Stomach smooth muscle (tissue), 2 donors: Measurements from ENCODE around the gene KLHDC10.
"Not testable (repeated sequence)": the region's sequence is repeated elsewhere in the genome, so short reads cannot be mapped to it uniquely, and the experiment has no call there.

Experiments
- H3K27ac ChIP-seq: one replicate; pipeline ENCODE4 v1.7.0; 2013; ENCODE audit warnings: mild to moderate bottlenecking, low read length, inconsistent platforms
- H3K27me3 ChIP-seq, 2 donors: one replicate each; pipeline ENCODE4 v1.7.0; 2013; ENCODE audit warnings: low read length in 2 of 2; ENCODE audit not compliant: insufficient read depth in 2 of 2, control insufficient read depth in 1 of 2
- H3K36me3 ChIP-seq, 2 donors: one replicate each; pipeline ENCODE4 v1.7.0; 2013; ENCODE audit warnings: low read length in 2 of 2; ENCODE audit not compliant: control insufficient read depth in 2 of 2, insufficient read depth in 2 of 2
- H3K4me1 ChIP-seq: one replicate; pipeline ENCODE4 v1.7.0; 2013; ENCODE audit warnings: low read length; ENCODE audit not compliant: control insufficient read depth, insufficient read depth
- H3K4me3 ChIP-seq, 2 donors: one replicate each; pipeline ENCODE4 v1.7.0; 2013; ENCODE audit warnings: low read length in 2 of 2
- H3K9ac ChIP-seq, 2 donors: one replicate each; pipeline ENCODE4 v1.7.0; 2013; ENCODE audit warnings: low read length in 2 of 2, mild to moderate bottlenecking in 1 of 2
- H3K9me3 ChIP-seq, 2 donors: one replicate each; pipeline ENCODE4 v1.7.0; 2013; ENCODE audit warnings: low read length in 2 of 2; ENCODE audit not compliant: control insufficient read depth in 2 of 2
- donor health status: healthy.
- donor health status: Pancreatic carcinoma.

The KLHDC10 gene

GRCh38 chr7:130083497-130083896 lies 13.2 kb downstream of the KLHDC10 start:
- H3K9me3 ChIP-seq, H3K4me3 ChIP-seq, H3K27ac ChIP-seq, H3K36me3 ChIP-seq, H3K27me3 ChIP-seq, H3K9ac ChIP-seq, H3K4me1 ChIP-seq: not testable (repeated sequence)

- no peaks in the 10 kb centered on the region for H3K36me3 ChIP-seq
- no peak overlapping the region for H3K4me3 ChIP-seq
- H3K9me3 ChIP-seq: no peaks in the 10 kb centered on the region
- no peaks in the 10 kb centered on the region for H3K4me1 ChIP-seq
- no peaks in the 10 kb centered on the region for H3K27me3 ChIP-seq
- no peak overlapping the region for H3K27ac ChIP-seq
- H3K9ac ChIP-seq: no peak overlapping the region
Observed at GRCh38 chr7:130084037-130084875, 13.9 kb downstream of the KLHDC10 start.

- H3K27ac ChIP-seq, H3K4me1 ChIP-seq, H3K9ac ChIP-seq, H3K9me3 ChIP-seq, H3K36me3 ChIP-seq, H3K4me3 ChIP-seq, H3K27me3 ChIP-seq: not testable (repeated sequence)
Observed at GRCh38 chr7:130085235-130085634, 14.9 kb downstream of the KLHDC10 start.

- Histone ChIP-seq H3K4me1 (no peaks in the 10 kb centered on the region), H3K4me3 (no peak overlapping the region), H3K27me3 (no peaks in the 10 kb centered on the region), H3K9ac (no peak overlapping the region), H3K36me3 (no peaks in the 10 kb centered on the region), H3K27ac (no peak overlapping the region), H3K9me3 (no peaks in the 10 kb centered on the region)
Observed at GRCh38 chr7:130086938-130087337, 16.6 kb downstream of the KLHDC10 start.

GRCh38 chr7:130087364-130087763 lies 17.0 kb downstream of the KLHDC10 start:
- Histone ChIP-seq H3K4me1 (no peaks in the 10 kb centered on the region), H3K9me3 (no peaks in the 10 kb centered on the region)

GRCh38 chr7:130090745-130091532 lies 20.6 kb downstream of the KLHDC10 start:
- H3K27ac ChIP-seq: no peak overlapping the region
- H3K9me3 ChIP-seq: no peaks in the 10 kb centered on the region
- no peaks in the 10 kb centered on the region for H3K36me3 ChIP-seq
- H3K4me3 ChIP-seq: no peak overlapping the region
- H3K9ac ChIP-seq: no peak overlapping the region
- H3K27me3 ChIP-seq: no peaks in the 10 kb centered on the region
- no peaks in the 10 kb centered on the region for H3K4me1 ChIP-seq

More at GRCh38 chr7:130087364-130087763, 17.0 kb downstream of the KLHDC10 start:
- Histone ChIP-seq H3K9ac (no peak overlapping the region), H3K27ac (no peak overlapping the region), H3K36me3 (no peaks in the 10 kb centered on the region), H3K4me3 (no peak overlapping the region), H3K27me3 (no peaks in the 10 kb centered on the region)

- H3K9ac ChIP-seq: no peak overlapping the region
- no peak overlapping the region for H3K4me3 ChIP-seq
- H3K4me1 ChIP-seq: no peaks in the 10 kb centered on the region
- H3K27me3 ChIP-seq: no peaks in the 10 kb centered on the region
- no peaks in the 10 kb centered on the region for H3K9me3 ChIP-seq
- no peaks in the 10 kb centered on the region for H3K36me3 ChIP-seq
- no peak overlapping the region for H3K27ac ChIP-seq
Observed at GRCh38 chr7:130091999-130092398, 21.7 kb downstream of the KLHDC10 start.

- no peak overlapping the region for H3K4me3 ChIP-seq
- no peak overlapping the region for H3K9ac ChIP-seq
- H3K27ac ChIP-seq: no peak overlapping the region
- no peaks in the 10 kb centered on the region for H3K36me3 ChIP-seq
- no peaks in the 10 kb centered on the region for H3K4me1 ChIP-seq
- H3K27me3 ChIP-seq: no peaks in the 10 kb centered on the region
- H3K9me3 ChIP-seq: no peaks in the 10 kb centered on the region
Observed at GRCh38 chr7:130092598-130092997, 22.3 kb downstream of the KLHDC10 start.

GRCh38 chr7:130095812-130096211 lies 25.5 kb downstream of the KLHDC10 start:
- Histone ChIP-seq H3K27me3 (no peaks in the 10 kb centered on the region), H3K36me3 (no peaks in the 10 kb centered on the region), H3K27ac (no peak overlapping the region), H3K9ac (no peak overlapping the region), H3K4me1 (no peaks in the 10 kb centered on the region), H3K4me3 (no peak overlapping the region), H3K9me3 (no peaks in the 10 kb centered on the region)

- Histone ChIP-seq H3K4me3 (no peak overlapping the region), H3K9me3 (no peaks in the 10 kb centered on the region), H3K4me1 (no peaks in the 10 kb centered on the region), H3K27me3 (no peaks in the 10 kb centered on the region), H3K9ac (no peak overlapping the region), H3K36me3 (no peaks in the 10 kb centered on the region), H3K27ac (no peak overlapping the region)
Observed at GRCh38 chr7:130096243-130096827, 26.0 kb downstream of the KLHDC10 start.
